ENCODE results near the gene MYO5C.

MYO5C gene

DNA sequence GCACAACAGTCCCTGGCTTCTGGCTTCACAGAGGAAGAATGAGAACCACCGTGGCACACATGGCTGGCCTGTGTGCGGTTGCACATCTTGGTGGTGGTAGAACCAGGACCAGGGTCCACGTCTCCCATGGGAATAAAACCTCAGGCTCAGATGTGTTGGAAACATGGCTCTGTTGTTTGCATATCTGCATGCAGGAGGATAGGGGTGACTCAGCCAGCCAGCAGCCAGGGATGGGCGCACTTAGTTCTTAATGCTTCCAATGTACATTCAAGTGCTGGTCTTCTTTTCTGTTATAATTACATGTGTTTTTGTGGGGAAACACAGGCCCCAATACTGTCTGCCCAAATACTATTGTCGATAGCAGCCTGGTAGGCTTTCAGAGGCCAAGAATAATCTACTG lies 147.2 kb downstream of the MYO5C start:
- no peak for DNase-seq (ENCODE audit: low read depth, low spot score)

DNA sequence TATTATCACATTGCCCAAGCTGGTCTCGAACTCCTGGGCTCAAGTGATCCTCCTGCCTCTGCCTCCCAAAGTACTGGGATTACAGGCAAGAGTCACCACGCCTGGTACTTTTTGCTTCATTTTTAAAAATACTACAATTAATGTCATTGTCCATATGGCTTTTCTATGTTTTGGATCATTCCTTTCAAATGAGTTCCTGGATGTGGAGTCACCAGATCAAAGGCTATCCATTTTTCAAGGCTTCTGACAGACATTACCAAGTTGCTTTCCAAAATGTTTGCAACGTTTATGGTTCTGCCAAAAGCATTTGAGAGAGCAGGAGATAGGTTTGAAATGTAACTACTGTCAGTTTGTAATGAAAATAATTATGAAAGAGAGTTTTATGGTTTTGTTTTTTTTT lies 148.8 kb downstream of the MYO5C start:
- DNase-seq (ENCODE audit: low read depth, low spot score): no peak

DNA sequence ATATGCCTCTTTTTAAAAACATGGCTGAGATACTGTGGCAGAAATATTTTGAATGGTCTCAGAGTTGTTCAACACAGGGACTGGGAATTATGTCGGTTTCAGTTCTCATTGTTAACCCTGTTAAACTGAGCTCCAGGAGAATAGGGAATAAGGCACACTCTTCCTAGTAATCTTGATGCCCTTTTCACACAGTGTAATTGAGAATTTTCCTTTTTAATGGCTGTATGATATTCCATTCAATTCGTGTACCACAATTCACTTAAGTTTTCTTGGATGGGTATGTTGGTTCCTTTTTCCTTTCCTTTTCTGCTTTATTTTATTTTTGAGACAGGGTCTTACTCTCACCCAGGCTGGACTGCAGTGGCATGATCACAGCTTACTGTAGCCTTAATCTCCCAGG lies 149.3 kb downstream of the MYO5C start:
- DNase-seq (ENCODE audit: low read depth, low spot score): no peak

DNA sequence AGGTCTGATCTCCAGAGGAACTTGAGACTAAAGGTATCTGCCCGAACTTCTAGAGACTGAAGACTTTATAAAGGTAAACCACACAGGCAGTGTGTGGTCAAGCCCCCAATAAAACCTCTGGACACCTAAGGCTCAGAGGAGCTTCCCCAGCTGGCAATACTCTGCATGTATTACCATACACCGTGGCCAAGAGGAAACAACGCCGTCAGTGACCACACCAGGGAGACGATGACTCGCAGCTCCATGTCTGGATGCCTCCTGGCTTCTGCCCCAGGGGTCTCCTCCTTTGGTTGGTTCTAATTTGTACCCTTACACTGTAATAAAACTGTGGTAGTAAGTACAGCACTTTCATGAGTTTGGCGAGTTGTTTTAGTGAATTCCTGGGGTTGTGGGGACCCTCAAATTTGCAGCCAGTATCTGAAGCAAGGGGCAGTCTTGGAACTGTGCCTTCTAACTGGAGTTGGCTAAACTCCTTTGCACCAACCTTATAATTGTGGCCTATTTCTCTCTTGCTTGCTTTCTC lies 150.9 kb downstream of the MYO5C start:
- no peak for DNase-seq (ENCODE audit: low read depth, low spot score)

DNA sequence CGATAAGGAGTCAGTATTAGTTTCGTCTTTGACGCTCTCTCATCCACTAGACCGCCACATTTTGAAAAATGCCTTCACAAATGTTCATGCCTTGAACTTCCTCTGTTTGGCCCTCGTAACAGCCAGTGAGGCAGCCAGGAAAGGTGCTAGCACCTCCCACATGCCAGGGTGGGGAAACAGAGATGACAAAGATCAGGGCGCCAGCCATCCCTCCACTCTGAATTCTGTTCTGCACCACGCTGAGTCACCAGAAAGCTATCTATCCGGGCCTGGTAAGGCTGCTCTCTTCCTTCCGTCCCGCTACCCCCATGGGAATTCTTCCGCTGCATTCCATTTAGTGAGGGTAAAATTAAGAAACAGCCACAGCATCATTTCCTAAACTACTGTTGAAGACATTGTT lies 151.7 kb downstream of the MYO5C start:
- DNase-seq (ENCODE audit: low read depth, low spot score): peak; percentile 43
